Measurements from ENCODE around the gene FAF1.

FAF1 gene

GRCh38 chr1:50658459-50659076 is 301.5 kb downstream of the FAF1 start:
- ChIA-PET CTCF (interaction anchor here (2.3 kb wide), 1 partner anchor 11 kb away, joined by 6 read pairs; no protein-coding TSS in a partner anchor), POLR2A (no interaction called here)
- no peak for TF ChIP-seq CTCF (IDR thresholded peaks at IDR 0.05; ENCODE audit: control extremely low read depth, extremely low read depth, low read depth, missing control alignments)
- no peak for DNase-seq (ENCODE audit: extremely low spot score)

- DNase-seq (ENCODE audit: extremely low spot score): no peak
- no peak for TF ChIP-seq CTCF (IDR thresholded peaks at IDR 0.05; ENCODE audit: control extremely low read depth, extremely low read depth, low read depth, missing control alignments)
- ChIA-PET CTCF (interaction anchor here (1.4 to 2.3 kb wide), 2 partner anchors 12 to 28 kb away, joined by 3 to 6 read pairs; no protein-coding TSS in a partner anchor), POLR2A (no interaction called here)
Observed at GRCh38 chr1:50656931-50657330, 303.1 kb downstream of the FAF1 start.

GRCh38 chr1:50651476-50652263 is 308.4 kb downstream of the FAF1 start:
- ChIA-PET CTCF (interaction anchor here (1.2 to 1.5 kb wide), 3 partner anchors 11 to 17 kb away, joined by 3 to 4 read pairs (median 4); no protein-coding TSS in a partner anchor), POLR2A (no interaction called here)
- TF ChIP-seq CTCF (IDR thresholded peaks at IDR 0.05; ENCODE audit: control extremely low read depth, extremely low read depth, low read depth, missing control alignments): no peak

GRCh38 chr1:50646526-50646925 is 313.5 kb downstream of the FAF1 start:
- TF ChIP-seq CTCF (IDR thresholded peaks at IDR 0.05; ENCODE audit: control extremely low read depth, extremely low read depth, low read depth, missing control alignments): no peak
- ChIA-PET CTCF (interaction anchor here (2.0 kb wide), 1 partner anchor 13 kb away, joined by 8 read pairs; no protein-coding TSS in a partner anchor), POLR2A (no interaction called here)
- no peak for DNase-seq (ENCODE audit: extremely low spot score)

More at GRCh38 chr1:50651476-50652263, 308.4 kb downstream of the FAF1 start:
- DNase-seq (ENCODE audit: extremely low spot score): no peak

GRCh38 chr1:50645139-50645538 is 314.9 kb downstream of the FAF1 start:
- POLR2A ChIA-PET: no interaction called here
- DNase-seq (ENCODE audit: extremely low spot score): no peak
- CTCF ChIA-PET: interaction anchor here (0.9 to 2.0 kb wide), 2 partner anchors 9 to 12 kb away, joined by 3 to 8 read pairs; no protein-coding TSS in a partner anchor
- TF ChIP-seq CTCF (IDR thresholded peaks at IDR 0.05; ENCODE audit: control extremely low read depth, extremely low read depth, low read depth, missing control alignments): no peak

- DNase-seq (ENCODE audit: extremely low spot score): no peak
- no peak for TF ChIP-seq CTCF (IDR thresholded peaks at IDR 0.05; ENCODE audit: control extremely low read depth, extremely low read depth, low read depth, missing control alignments)
- ChIA-PET CTCF (interaction anchor here (0.9 to 1.5 kb wide), 4 partner anchors 9 to 60 kb away, joined by 3 to 4 read pairs (median 3); no protein-coding TSS in a partner anchor), POLR2A (no interaction called here)
Observed at GRCh38 chr1:50644447-50645105, 315.5 kb downstream of the FAF1 start.

All from GM10248 (cell line).